ENCODE results near the gene ELMO2. TPM values are rescaled to one million over a fixed set of nuclear protein-coding genes. Genes with fewer than 3 reads are reported as not detected.

Gene ELMO2
- total RNA-seq, 1 donor from 2014 or later, result 79.6 TPM

DNA sequence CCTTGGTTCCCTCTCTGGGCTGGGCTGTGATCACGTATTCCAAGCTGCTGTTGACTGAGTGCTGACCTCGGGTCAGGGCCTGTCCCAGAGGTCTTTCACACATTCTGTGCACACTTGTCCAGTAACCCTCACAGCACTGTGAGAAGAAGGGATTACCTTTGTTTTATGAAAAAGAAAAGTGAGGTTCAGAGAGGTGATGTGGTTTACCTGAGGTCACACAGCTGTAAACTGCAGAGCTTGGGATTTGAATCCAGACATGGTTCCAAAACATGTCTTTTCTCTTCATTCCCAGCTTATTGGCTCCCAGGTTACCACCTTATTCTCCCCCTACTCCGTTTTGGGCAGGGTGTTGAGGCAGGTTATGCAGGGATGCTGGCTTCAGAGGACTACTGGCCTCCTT is 69.7 kb downstream of the ELMO2 start:
- Mint-ChIP-seq H3K36me3 (ENCODE audit: insufficient read depth) (no peaks in the 10 kb centered on the region), H3K9me3 (ENCODE audit: low read depth) (no peaks in the 10 kb centered on the region)

DNA sequence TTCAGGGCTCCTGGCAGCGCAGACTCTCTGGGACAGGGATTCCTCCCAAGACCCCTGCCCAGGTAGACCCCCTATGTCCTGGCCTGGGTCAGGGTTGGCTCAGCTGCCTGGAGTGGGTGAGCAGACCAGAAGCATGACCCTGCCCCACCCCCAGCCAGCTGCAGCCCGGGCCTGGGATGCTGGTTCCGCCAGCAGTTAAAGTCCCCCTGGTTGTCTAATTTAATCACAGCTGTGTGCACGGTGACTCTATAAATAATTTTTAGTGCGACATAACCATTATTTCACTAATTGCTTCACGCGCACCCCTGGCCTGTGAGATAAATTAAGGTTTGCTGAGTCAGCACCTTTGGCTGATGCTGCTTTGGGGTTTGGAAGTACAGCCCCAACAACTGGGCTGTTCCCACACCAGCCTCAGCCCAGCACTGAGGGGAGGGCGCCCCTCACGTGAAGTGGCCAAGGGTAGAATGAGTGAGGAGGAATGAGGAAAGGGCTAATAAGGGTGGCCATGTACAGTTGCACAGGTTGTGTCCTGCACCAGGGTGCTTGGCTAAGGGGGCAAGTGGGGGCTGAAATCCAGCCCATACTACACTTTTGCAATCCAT is 72.0 kb downstream of the ELMO2 start:
- Mint-ChIP-seq H3K9me3 (ENCODE audit: low read depth) (no peaks in the 10 kb centered on the region), H3K4me3 (ENCODE audit: low read depth) (no peak overlapping the region), H3K4me1 (ENCODE audit: low read depth) (no peaks in the 10 kb centered on the region), H3K27ac (no peak overlapping the region), H3K27me3 (peaks cover 26% of the 10 kb centered on the region), H3K36me3 (ENCODE audit: insufficient read depth) (no peaks in the 10 kb centered on the region)
- TF ChIP-seq, protein P1, sequence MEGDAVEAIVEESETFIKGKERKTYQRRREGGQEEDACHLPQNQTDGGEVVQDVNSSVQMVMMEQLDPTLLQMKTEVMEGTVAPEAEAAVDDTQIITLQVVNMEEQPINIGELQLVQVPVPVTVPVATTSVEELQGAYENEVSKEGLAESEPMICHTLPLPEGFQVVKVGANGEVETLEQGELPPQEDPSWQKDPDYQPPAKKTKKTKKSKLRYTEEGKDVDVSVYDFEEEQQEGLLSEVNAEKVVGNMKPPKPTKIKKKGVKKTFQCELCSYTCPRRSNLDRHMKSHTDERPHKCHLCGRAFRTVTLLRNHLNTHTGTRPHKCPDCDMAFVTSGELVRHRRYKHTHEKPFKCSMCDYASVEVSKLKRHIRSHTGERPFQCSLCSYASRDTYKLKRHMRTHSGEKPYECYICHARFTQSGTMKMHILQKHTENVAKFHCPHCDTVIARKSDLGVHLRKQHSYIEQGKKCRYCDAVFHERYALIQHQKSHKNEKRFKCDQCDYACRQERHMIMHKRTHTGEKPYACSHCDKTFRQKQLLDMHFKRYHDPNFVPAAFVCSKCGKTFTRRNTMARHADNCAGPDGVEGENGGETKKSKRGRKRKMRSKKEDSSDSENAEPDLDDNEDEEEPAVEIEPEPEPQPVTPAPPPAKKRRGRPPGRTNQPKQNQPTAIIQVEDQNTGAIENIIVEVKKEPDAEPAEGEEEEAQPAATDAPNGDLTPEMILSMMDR (IDR thresholded peaks at IDR 0.05; ENCODE audit: unreplicated experiment), result no peak
- DNase-seq (ENCODE audit: low spot score, unreplicated experiment), result no peak

More for the DNA sequence above, 69.7 kb downstream of the ELMO2 start:
- Mint-ChIP-seq H3K27me3 (peaks cover 24% of the 10 kb centered on the region), H3K4me3 (ENCODE audit: low read depth) (no peak overlapping the region), H3K27ac (no peak overlapping the region), H3K4me1 (ENCODE audit: low read depth) (no peaks in the 10 kb centered on the region)
- no peak for DNase-seq (ENCODE audit: low spot score, unreplicated experiment)
- TF ChIP-seq, protein P1 (IDR thresholded peaks at IDR 0.05; ENCODE audit: unreplicated experiment), result no peak

GRCh38 chr20:46333161-46333991 is 73.0 kb downstream of the ELMO2 start:
- Mint-ChIP-seq H3K36me3 (ENCODE audit: insufficient read depth) (no peaks in the 10 kb centered on the region), H3K27ac (no peak overlapping the region), H3K4me3 (ENCODE audit: low read depth) (no peak overlapping the region), H3K4me1 (ENCODE audit: low read depth) (no peaks in the 10 kb centered on the region), H3K27me3 (peaks cover 19% of the 10 kb centered on the region), H3K9me3 (ENCODE audit: low read depth) (no peaks in the 10 kb centered on the region)
- no peak for DNase-seq (ENCODE audit: low spot score, unreplicated experiment)
- TF ChIP-seq, protein P1 (IDR thresholded peaks at IDR 0.05; ENCODE audit: unreplicated experiment), result no peak

DNA sequence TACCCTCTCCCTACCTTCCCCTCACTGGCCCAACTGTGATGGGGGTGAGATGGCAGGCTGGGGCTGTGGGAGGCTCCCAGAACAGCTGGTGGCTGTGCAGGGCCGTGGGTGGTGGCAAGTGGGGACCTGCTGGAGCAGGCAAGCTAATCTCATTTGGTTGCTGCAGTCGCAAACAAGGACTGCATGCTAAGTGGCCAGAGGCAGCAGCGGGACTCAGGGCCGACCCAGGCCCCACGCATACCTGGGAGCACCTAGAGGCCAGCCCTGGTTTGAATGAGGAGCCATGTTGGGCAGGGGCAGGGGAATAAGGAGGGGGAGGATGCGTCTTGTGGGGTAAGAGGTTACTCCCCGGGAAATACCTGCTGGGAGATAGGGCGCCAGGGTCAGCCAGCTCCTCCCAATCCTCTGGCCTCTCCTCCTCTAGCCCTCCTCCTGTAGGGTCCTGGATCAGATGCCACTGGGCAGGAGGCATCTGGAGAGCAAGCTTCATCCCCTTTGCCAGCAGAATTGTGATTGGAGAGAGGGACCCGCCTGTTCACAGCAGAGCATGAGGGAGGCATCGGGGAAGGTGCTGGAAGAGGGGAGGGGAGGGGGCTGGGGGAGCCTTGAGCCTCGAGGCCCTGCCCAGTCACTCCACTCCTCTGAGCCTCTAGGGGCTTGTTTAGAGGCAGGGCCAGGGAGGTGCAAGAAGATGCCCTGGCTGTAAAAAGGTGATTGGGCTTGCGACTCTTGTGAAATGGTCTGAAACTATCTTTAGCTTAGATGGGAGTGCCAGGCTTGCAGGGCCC is 73.8 kb downstream of the ELMO2 start:
- no peak overlapping the region for H3K4me3 Mint-ChIP-seq (ENCODE audit: low read depth)
- no peaks in the 10 kb centered on the region for H3K36me3 Mint-ChIP-seq (ENCODE audit: insufficient read depth)
- H3K4me1 Mint-ChIP-seq (ENCODE audit: low read depth), result no peaks in the 10 kb centered on the region
- H3K9me3 Mint-ChIP-seq (ENCODE audit: low read depth), result no peaks in the 10 kb centered on the region
- no peak overlapping the region for H3K27ac Mint-ChIP-seq
- H3K27me3 Mint-ChIP-seq, result peaks cover 19% of the 10 kb centered on the region
- TF ChIP-seq, protein P1 (IDR thresholded peaks at IDR 0.05; ENCODE audit: unreplicated experiment), result no peak
- DNase-seq (ENCODE audit: low spot score, unreplicated experiment), result no peak

Measured in progenitor cell of endocrine pancreas (in vitro differentiated cells).